K562 (cell line): Measurements from ENCODE around the gene POMC. TPM values are rescaled to one million over a fixed set of nuclear protein-coding genes. Genes with fewer than 3 reads are reported as not detected.

ENCODE experiments used
- ETV6 ChIP-seq, 3 experiments: fragments of 150-350 bp in 1 of 3; sonication (generic) in 1 of 3; formaldehyde crosslinking in 1 of 3; IDR thresholded peaks; 2 replicates each; pipeline versions ENCODE4 v1.6.1 to v1.8.0; 2014 to 2022; ENCODE audit warnings: borderline replicate concordance in 2 of 3, low read depth in 2 of 3, antibody characterized with exemption in 1 of 3, low read length in 1 of 3, mild to moderate bottlenecking in 1 of 3, missing genetic modification reagents in 1 of 3
- GABPB2 ChIP-seq: fragments of 250-450 bp; sonication (Bioruptor Pico); conservative IDR thresholded peaks from 2 replicates; pipeline ENCODE4 v1.5.1; 2021; ENCODE audit warnings: mild to moderate bottlenecking
- KLF6 ChIP-seq: fragments of 250-450 bp; sonication (Bioruptor Pico); IDR thresholded peaks from 2 replicates; pipeline ENCODE4 v1.4.0; 2020; ENCODE audit warnings: mild to moderate bottlenecking, moderate library complexity, borderline replicate concordance
- NFE2L1 ChIP-seq: fragments of 450-650 bp; IDR thresholded peaks from 2 replicates; pipeline ENCODE4 v1.6.1; 2016; ENCODE audit warnings: missing genetic modification characterization, low read depth, mild to moderate bottlenecking, missing compliant biosample characterization, moderate library complexity, borderline replicate concordance
- NR2C2 ChIP-seq, 2 experiments: fragments of 200-800 bp in 1 of 2; sonication (Bioruptor generic) in 1 of 2; sonication (generic) in 1 of 2; formaldehyde crosslinking in 1 of 2; IDR thresholded peaks; 2 replicates each; pipeline versions ENCODE4 v1.6.1 to v1.8.0; 2016 to 2022; ENCODE audit warnings: mild to moderate bottlenecking in 1 of 2, missing compliant biosample characterization in 1 of 2, missing genetic modification characterization in 1 of 2, missing genetic modification reagents in 1 of 2
- POLR2AphosphoS2 ChIP-seq: IDR thresholded peaks from 2 replicates; pipeline ENCODE4 v1.6.1; 2012; ENCODE audit warnings: low read length, improper control_type of control experiment
- SAFB2 ChIP-seq: fragments of 200-400 bp; formaldehyde crosslinking; IDR thresholded peaks from 2 replicates; pipeline ENCODE4 v1.6.1; 2018; ENCODE audit warnings: borderline replicate concordance, low read length, low read depth, moderate library complexity; ENCODE audit not compliant: severe bottlenecking
- YY1 ChIP-seq, 3 experiments: IDR thresholded peaks; 2 replicates each; pipeline ENCODE4 v1.6.1; 2011; ENCODE audit warnings: low read length in 2 of 3, mild to moderate bottlenecking in 2 of 3, moderate library complexity in 2 of 3, borderline replicate concordance in 1 of 3, control low read depth in 1 of 3, low read depth in 1 of 3; ENCODE audit not compliant: insufficient read depth in 3 of 3, insufficient replicate concordance in 2 of 3, control insufficient read depth in 1 of 3, insufficient read length in 1 of 3; ENCODE audit errors: extremely low read depth in 1 of 3
- ZBTB33 ChIP-seq: sonication (generic); formaldehyde crosslinking; IDR thresholded peaks from 2 replicates; pipeline ENCODE4 v1.8.1; 2023; ENCODE audit warnings: mild to moderate bottlenecking, missing genetic modification reagents
- ZNF318 ChIP-seq, 2 experiments: fragments of 450-650 bp; IDR thresholded peaks; 2 replicates each; pipeline ENCODE4 v1.6.1; 2016; ENCODE audit warnings: mild to moderate bottlenecking in 2 of 2, borderline replicate concordance in 1 of 2, low read depth in 1 of 2, moderate library complexity in 1 of 2
- ZNF639 ChIP-seq, 2 experiments: fragments of 200-800 bp in 1 of 2; sonication (Bioruptor generic) in 1 of 2; sonication (generic) in 1 of 2; formaldehyde crosslinking in 1 of 2; IDR thresholded peaks in 1 of 2; conservative IDR thresholded peaks in 1 of 2; 2 replicates each; pipeline versions ENCODE4 v1.5.0 to v1.6.1; 2016 to 2020; ENCODE audit warnings: missing compliant biosample characterization in 1 of 2, missing genetic modification characterization in 1 of 2, missing genetic modification reagents in 1 of 2
- polyA plus RNA-seq, 8 experiments: library from polyadenylated mRNA; depleted of rRNA in 4 of 8; stranded (reverse) in 5 of 8; unstranded in 3 of 8; fragments of >200 nt; fragmentation: Nextera tagmentation in 2 of 8; fragmentation: Illumina TruSeq in 1 of 8; extraction: Ambion mirVana in 2 of 8; extraction: Trizol in 1 of 8; gene quantifications; 2 replicates each; pipeline versions ENCODE4 v1.2.1 to v1.2.3, GENCODE V29; 2011 to 2014; ENCODE audit warnings: inconsistent platforms in 1 of 8, missing spikeins in 1 of 8
- total RNA-seq, 7 experiments: library from RNA; depleted of rRNA in 6 of 7; stranded (reverse); fragments of >200 nt in 6 of 7; fragmentation: Illumina TruSeq in 2 of 7; extraction: Trizol in 2 of 7; gene quantifications; 2 replicates each; pipeline versions ENCODE4 v1.2.1 to v1.2.3, GENCODE V29; 2011 to 2021; ENCODE audit warnings: low replicate concordance in 1 of 7

Gene POMC
- total and polyA plus RNA-seq, 9 of the 15 experiments (the other 6 are each of a cell fraction or from before 2014, with no cell fraction given), result not detected

- TF ChIP-seq ZNF318 (IDR thresholded peaks at IDR 0.05; ENCODE audit: borderline replicate concordance in 1 of 2, low read depth in 1 of 2) (no peak), GABPB2 (no peak), SAFB2 (no peak), ZBTB33 (peak; percentile 86), KLF6 (CRISPR knock-in tag) (no peak), NR2C2 (CRISPR knock-in tag; IDR thresholded peaks at IDR 0.05) (peak; percentile 29; the same call in 1 of the 2 replicates), NR2C2 (tag; IDR thresholded peaks at IDR 0.05) (no peak), POLR2AphosphoS2 (no peak), ZNF639 (CRISPR knock-in tag; conservative IDR thresholded peaks at IDR 0.05 in 1 of 2, IDR thresholded peaks at IDR 0.05 in 1 of 2) (no peak), NFE2L1 (tag) (no peak), ETV6 (IDR thresholded peaks at IDR 0.05; ENCODE audit: borderline replicate concordance in 1 of 2, low read depth in 2 of 2, low read length in 1 of 2) (no peak), ETV6 (CRISPR knock-in tag; IDR thresholded peaks at IDR 0.05; ENCODE audit: borderline replicate concordance) (no peak), YY1 (IDR thresholded peaks at IDR 0.05; ENCODE audit: borderline replicate concordance in 1 of 3, control insufficient read depth in 1 of 3, extremely low read depth in 1 of 3, insufficient read depth in 3 of 3, insufficient read length in 1 of 3, insufficient replicate concordance in 2 of 3, low read depth in 1 of 3, low read length in 2 of 3) (peak in 1 of 3 experiments; percentile 22)
These were observed 7.2 kb downstream of the POMC start (continued) for GRCh38 chr2:25161055-25161781.
